ENCODE measurements around the gene ATP11A.

- TF ChIP-seq POLR2A (IDR thresholded peaks at IDR 0.05) (peak in 2 of 3 donors; percentile 43 to 79), CTCF (IDR thresholded peaks at IDR 0.05 in 8 of 11, conservative IDR thresholded peaks at IDR 0.05 in 3 of 11) (no peak)
Measured at GRCh38 chr13:112689303-112690245, at the start of gene ATP11A.
